Measurements from ENCODE around the gene MRPL22.

- TF ChIP-seq POLR2AphosphoS5 (IDR thresholded peaks at IDR 0.05; ENCODE audit: borderline replicate concordance, low read depth, low read length): no peak
- TF ChIP-seq EZH2 (IDR thresholded peaks at IDR 0.05): no peak
These were observed 40.8 kb upstream of the MRPL22 start for GRCh38 chr5:154900066-154900465.
